Ovary (tissue), 3 donors: ENCODE results near the gene PRR35.

Source experiments
- EP300 ChIP-seq: sonication (generic); formaldehyde crosslinking; IDR thresholded peaks from one replicate; pipeline ENCODE4 v1.6.1; 2017; ENCODE audit warnings: antibody characterized with exemption
- POLR2A ChIP-seq: fragments of 450-650 bp; IDR thresholded peaks from one replicate; pipeline ENCODE4 v1.6.1; 2017; ENCODE audit warnings: antibody characterized with exemption, mild to moderate bottlenecking, moderate library complexity
- TF ChIP-seq, protein P1 (sequence below), 3 donors: fragments of 450-650 bp in 2 of 3; fragments of 200-600 bp in 1 of 3; IDR thresholded peaks; one replicate each; pipeline versions ENCODE4 v1.5.1 to v1.8.0; 2016 to 2022; ENCODE audit warnings: antibody characterized with exemption in 3 of 3, mild to moderate bottlenecking in 1 of 3
- donor health status: DM: no; HTN: no; CAD: no.

DNA sequence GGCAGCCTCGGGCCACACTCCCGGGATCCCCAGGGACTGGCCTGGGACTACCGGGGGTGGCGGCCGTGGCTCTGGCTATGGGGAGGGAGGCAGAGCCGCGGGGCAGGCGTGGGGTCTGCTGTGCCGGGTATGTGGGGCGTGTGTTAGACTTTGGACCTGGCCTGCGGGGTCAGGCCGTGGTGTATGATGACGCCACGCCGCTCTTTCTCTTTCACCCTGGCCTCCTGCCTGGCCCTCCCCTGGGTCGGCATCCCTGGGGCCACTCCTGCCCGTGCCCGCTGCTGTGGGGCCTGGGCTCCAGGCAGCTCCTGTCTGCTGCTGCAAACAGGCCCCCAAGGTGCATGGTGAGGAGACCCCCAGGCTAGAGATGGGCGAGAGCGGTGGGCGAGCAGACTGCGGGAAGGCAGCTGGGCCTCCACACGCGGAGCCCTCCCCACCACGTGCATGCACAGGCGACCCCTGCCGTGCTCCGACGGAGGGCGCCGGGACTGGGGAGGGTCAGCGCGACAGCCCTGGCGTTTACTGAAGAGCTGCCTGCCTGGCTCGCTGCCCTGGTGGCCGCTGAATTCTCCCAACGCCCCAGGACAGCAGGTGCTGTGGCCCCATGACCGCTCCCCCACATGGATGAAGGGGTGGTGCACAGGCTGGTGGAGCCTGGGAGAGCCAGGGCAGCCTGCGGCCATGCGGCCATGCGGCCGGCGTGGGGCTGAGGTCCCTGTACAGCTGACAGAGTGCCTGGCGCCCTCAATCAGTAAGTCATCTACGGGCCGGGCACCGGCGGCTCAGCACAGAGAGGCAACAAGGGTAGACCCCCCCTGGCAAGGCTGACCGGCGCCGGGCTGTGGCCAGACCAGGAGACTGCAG is 16.7 kb upstream of the PRR35 start:
- TF ChIP-seq EP300 (no peak), POLR2A (no peak)
- TF ChIP-seq, protein P1, sequence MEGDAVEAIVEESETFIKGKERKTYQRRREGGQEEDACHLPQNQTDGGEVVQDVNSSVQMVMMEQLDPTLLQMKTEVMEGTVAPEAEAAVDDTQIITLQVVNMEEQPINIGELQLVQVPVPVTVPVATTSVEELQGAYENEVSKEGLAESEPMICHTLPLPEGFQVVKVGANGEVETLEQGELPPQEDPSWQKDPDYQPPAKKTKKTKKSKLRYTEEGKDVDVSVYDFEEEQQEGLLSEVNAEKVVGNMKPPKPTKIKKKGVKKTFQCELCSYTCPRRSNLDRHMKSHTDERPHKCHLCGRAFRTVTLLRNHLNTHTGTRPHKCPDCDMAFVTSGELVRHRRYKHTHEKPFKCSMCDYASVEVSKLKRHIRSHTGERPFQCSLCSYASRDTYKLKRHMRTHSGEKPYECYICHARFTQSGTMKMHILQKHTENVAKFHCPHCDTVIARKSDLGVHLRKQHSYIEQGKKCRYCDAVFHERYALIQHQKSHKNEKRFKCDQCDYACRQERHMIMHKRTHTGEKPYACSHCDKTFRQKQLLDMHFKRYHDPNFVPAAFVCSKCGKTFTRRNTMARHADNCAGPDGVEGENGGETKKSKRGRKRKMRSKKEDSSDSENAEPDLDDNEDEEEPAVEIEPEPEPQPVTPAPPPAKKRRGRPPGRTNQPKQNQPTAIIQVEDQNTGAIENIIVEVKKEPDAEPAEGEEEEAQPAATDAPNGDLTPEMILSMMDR (IDR thresholded peaks at IDR 0.05), result no peak
